HepG2 (cell line): ENCODE measurements around the gene DCAF7. TPM values are rescaled to one million over a fixed set of nuclear protein-coding genes. Genes with fewer than 3 reads are reported as not detected.
A peak's percentile ranks its signal among the peaks of the same experiment; 100 is the strongest.

Source experiments
- ASH2L ChIP-seq: fragments of 300-600, 200-600 bp; sonication (generic); IDR thresholded peaks from 2 replicates; pipeline ENCODE4 v1.7.0; 2017; ENCODE audit warnings: low read depth, mild to moderate bottlenecking, moderate library complexity, mixed read lengths, low read length; ENCODE audit not compliant: insufficient read length
- ATF7 ChIP-seq, 2 experiments: fragments of 450-650 bp in 1 of 2; sonication (generic) in 1 of 2; formaldehyde crosslinking in 1 of 2; IDR thresholded peaks; 2 replicates each; pipeline versions ENCODE4 v1.4.0 to v1.6.1; 2016 to 2020; ENCODE audit warnings: antibody characterized with exemption in 1 of 2, mild to moderate bottlenecking in 1 of 2, missing genetic modification reagents in 1 of 2
- CBX1 ChIP-seq: IDR thresholded peaks from one replicate; pipeline ENCODE4 v1.6.1; 2016; ENCODE audit warnings: antibody characterized with exemption, low read depth
- CERS6 ChIP-seq: sonication (generic); formaldehyde crosslinking; IDR thresholded peaks from 2 replicates; pipeline ENCODE4 v1.5.0; 2020; ENCODE audit warnings: missing genetic modification reagents
- CREBL2 ChIP-seq: sonication (generic); formaldehyde crosslinking; IDR thresholded peaks from 2 replicates; pipeline ENCODE4 v1.8.1; 2023; ENCODE audit warnings: missing genetic modification reagents, mild to moderate bottlenecking, borderline replicate concordance
- ETS1 ChIP-seq: sonication (generic); formaldehyde crosslinking; IDR thresholded peaks from 2 replicates; pipeline ENCODE4 v1.4.0; 2020; ENCODE audit warnings: missing genetic modification reagents
- GTF3A ChIP-seq: sonication (generic); formaldehyde crosslinking; conservative IDR thresholded peaks from 2 replicates; pipeline ENCODE4 v1.4.0; 2020; ENCODE audit warnings: mild to moderate bottlenecking, missing genetic modification reagents
- HOXD1 ChIP-seq: sonication (generic); formaldehyde crosslinking; IDR thresholded peaks from 2 replicates; pipeline ENCODE4 v1.5.0; 2020; ENCODE audit warnings: missing genetic modification reagents
- MEIS2 ChIP-seq: sonication (generic); formaldehyde crosslinking; IDR thresholded peaks from 2 replicates; pipeline ENCODE4 v1.9.0; 2021; ENCODE audit warnings: mild to moderate bottlenecking, missing genetic modification reagents
- NCOA1 ChIP-seq: sonication (generic); formaldehyde crosslinking; IDR thresholded peaks from 2 replicates; pipeline ENCODE4 v1.9.0; 2021; ENCODE audit warnings: missing genetic modification reagents
- PLSCR1 ChIP-seq: sonication (generic); formaldehyde crosslinking; IDR thresholded peaks from 2 replicates; pipeline ENCODE4 v1.5.0; 2020; ENCODE audit warnings: missing genetic modification reagents, mild to moderate bottlenecking, borderline replicate concordance
- SIN3B ChIP-seq: fragments of 150-350 bp; IDR thresholded peaks from 2 replicates; pipeline ENCODE4 v1.6.1; 2014; ENCODE audit warnings: low read length
- SNAPC5 ChIP-seq: sonication (generic); formaldehyde crosslinking; IDR thresholded peaks from 2 replicates; pipeline ENCODE4 v1.8.1; 2023; ENCODE audit warnings: mild to moderate bottlenecking, missing genetic modification reagents, borderline replicate concordance
- TGIF2 ChIP-seq: IDR thresholded peaks from 2 replicates; pipeline ENCODE4 v1.6.1; 2016; ENCODE audit warnings: control low read depth, missing compliant biosample characterization
- THAP11 ChIP-seq: IDR thresholded peaks from 2 replicates; pipeline ENCODE4 v1.6.1; 2016; ENCODE audit warnings: missing biosample characterization, missing genetic modification reagents
- THAP7 ChIP-seq: sonication (generic); formaldehyde crosslinking; IDR thresholded peaks from 2 replicates; pipeline ENCODE4 v1.8.1; 2023; ENCODE audit warnings: mild to moderate bottlenecking, missing genetic modification reagents
- TOPORS ChIP-seq: sonication (generic); formaldehyde crosslinking; IDR thresholded peaks from 2 replicates; pipeline ENCODE4 v1.8.0; 2023; ENCODE audit warnings: mild to moderate bottlenecking, missing genetic modification reagents
- ZNF512B ChIP-seq: sonication (generic); formaldehyde crosslinking; IDR thresholded peaks from 2 replicates; pipeline ENCODE4 v1.5.1; 2020; ENCODE audit warnings: missing genetic modification reagents, mild to moderate bottlenecking, borderline replicate concordance
- ZNF546 ChIP-seq: sonication (generic); formaldehyde crosslinking; conservative IDR thresholded peaks from 2 replicates; pipeline ENCODE4 v1.8.1; 2023; ENCODE audit warnings: mild to moderate bottlenecking, missing genetic modification reagents
- ZNF746 ChIP-seq: sonication (generic); formaldehyde crosslinking; IDR thresholded peaks from 2 replicates; pipeline ENCODE4 v1.8.0; 2022; ENCODE audit warnings: mild to moderate bottlenecking, missing genetic modification reagents
- polyA plus RNA-seq, 8 experiments: library from polyadenylated mRNA; depleted of rRNA in 3 of 8; stranded (reverse) in 7 of 8; unstranded in 1 of 8; fragments of >200 nt; fragmentation: Illumina TruSeq in 4 of 8; extraction: Trizol in 4 of 8; gene quantifications; 2 replicates each; pipeline versions ENCODE4 v1.2.1 to v1.2.3, GENCODE V29; 2011 to 2016; ENCODE audit warnings: low read depth in 4 of 8, missing spikeins in 1 of 8, mixed read lengths in 1 of 8; ENCODE audit not compliant: insufficient read depth in 1 of 8
- total RNA-seq, 5 experiments: library from RNA; depleted of rRNA; stranded (reverse); fragments of >200 nt; fragmentation: Illumina TruSeq; extraction: Trizol; gene quantifications; 2 replicates each; pipeline ENCODE4 v1.2.3, GENCODE V29; 2016; ENCODE audit warnings: low read depth in 1 of 5

The DCAF7 gene
- total and polyA plus RNA-seq, 2 of the 13 experiments (the other 11 are each of a cell fraction or from before 2014, with no cell fraction given): 55.2 to 73.4 TPM

- TF ChIP-seq THAP7 (CRISPR knock-in tag) (no peak), TGIF2 (peak; percentile 35; the same call in 1 of the 2 replicates), ZNF546 (CRISPR knock-in tag) (no peak), MEIS2 (peak; percentile 81), THAP11 (CRISPR knock-in tag) (no peak; the same call in 1 of the 2 replicates), ZNF746 (CRISPR knock-in tag) (0 out of 2 replicates have a peak, but pooled peaks have one; percentile 5), GTF3A (CRISPR knock-in tag) (no peak), SIN3B (no peak), SNAPC5 (CRISPR knock-in tag) (no peak), PLSCR1 (CRISPR knock-in tag) (no peak), NCOA1 (CRISPR knock-in tag) (peak; percentile 88; the same call in 1 of the 2 replicates), HOXD1 (no peak), TOPORS (CRISPR knock-in tag) (0 out of 2 replicates have a peak, but pooled peaks have one; percentile 22), CERS6 (no peak), ASH2L (no peak), ETS1 (CRISPR knock-in tag) (no peak), ZNF512B (CRISPR knock-in tag) (no peak), ATF7 (IDR thresholded peaks at IDR 0.05) (peak; percentile 26; the same call in 1 of the 2 replicates), ATF7 (CRISPR knock-in tag; IDR thresholded peaks at IDR 0.05) (no peak), CREBL2 (CRISPR knock-in tag) (no peak), CBX1 (no peak)
These were observed 33.1 kb upstream of the DCAF7 start (continued) for GRCh38 chr17:63516910-63517824.
